ENCODE results near the gene DEDD.

GRCh38 chr1:161122967-161123366, 9.5 kb downstream of the DEDD start:
- TF ChIP-seq CEBPB (IDR thresholded peaks at IDR 0.05; ENCODE audit: low read depth, low read length) (no peak), RAD21 (IDR thresholded peaks at IDR 0.05; ENCODE audit: low read length) (no peak), CTCF (conservative IDR thresholded peaks at IDR 0.05; ENCODE audit: low read depth, low read length) (no peak), POLR2A (IDR thresholded peaks at IDR 0.05; ENCODE audit: low read depth, low read length) (no peak), BHLHE40 (IDR thresholded peaks at IDR 0.05; ENCODE audit: low read depth, low read length) (no peak), RCOR1 (IDR thresholded peaks at IDR 0.05; ENCODE audit: insufficient replicate concordance, low read length) (no peak)
